PC-3 (cell line): ENCODE measurements around the gene RRP9.

Source experiments
- EZH2 ChIP-seq: fragments of 300-600 bp; sonication (generic); IDR thresholded peaks from one replicate; pipeline ENCODE4 v1.6.1; 2017; ENCODE audit warnings: antibody characterized with exemption, mild to moderate bottlenecking, low read length; ENCODE audit not compliant: unreplicated experiment
- TF ChIP-seq, protein P1 (sequence below): fragments of 300-600 bp; sonication (generic); conservative IDR thresholded peaks from 2 replicates; pipeline ENCODE4 v1.5.1; 2017; ENCODE audit warnings: antibody characterized with exemption, low read depth, mild to moderate bottlenecking, low read length

DNA sequence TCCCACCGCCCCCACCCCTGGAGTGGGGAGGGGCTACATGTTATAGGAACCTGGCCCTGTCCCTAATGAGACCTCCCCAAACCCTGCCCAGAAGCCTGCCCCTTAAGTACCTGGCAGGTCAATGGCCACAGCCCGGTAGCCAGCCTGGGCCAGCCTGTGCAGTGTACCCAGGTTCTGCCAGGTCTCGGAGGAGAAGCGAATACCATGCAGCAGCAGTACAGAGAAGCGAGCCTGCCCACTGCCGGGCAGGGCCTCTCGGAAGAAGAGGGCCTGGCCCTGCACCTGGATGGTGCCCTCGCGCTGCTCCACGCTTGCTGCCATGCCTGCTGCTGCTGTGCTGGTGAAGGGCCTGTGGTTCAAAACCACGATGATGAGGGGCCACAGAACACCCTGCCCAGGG, 29.6 kb upstream of the RRP9 start:
- TF ChIP-seq EZH2, result no peak
- TF ChIP-seq, protein P1, sequence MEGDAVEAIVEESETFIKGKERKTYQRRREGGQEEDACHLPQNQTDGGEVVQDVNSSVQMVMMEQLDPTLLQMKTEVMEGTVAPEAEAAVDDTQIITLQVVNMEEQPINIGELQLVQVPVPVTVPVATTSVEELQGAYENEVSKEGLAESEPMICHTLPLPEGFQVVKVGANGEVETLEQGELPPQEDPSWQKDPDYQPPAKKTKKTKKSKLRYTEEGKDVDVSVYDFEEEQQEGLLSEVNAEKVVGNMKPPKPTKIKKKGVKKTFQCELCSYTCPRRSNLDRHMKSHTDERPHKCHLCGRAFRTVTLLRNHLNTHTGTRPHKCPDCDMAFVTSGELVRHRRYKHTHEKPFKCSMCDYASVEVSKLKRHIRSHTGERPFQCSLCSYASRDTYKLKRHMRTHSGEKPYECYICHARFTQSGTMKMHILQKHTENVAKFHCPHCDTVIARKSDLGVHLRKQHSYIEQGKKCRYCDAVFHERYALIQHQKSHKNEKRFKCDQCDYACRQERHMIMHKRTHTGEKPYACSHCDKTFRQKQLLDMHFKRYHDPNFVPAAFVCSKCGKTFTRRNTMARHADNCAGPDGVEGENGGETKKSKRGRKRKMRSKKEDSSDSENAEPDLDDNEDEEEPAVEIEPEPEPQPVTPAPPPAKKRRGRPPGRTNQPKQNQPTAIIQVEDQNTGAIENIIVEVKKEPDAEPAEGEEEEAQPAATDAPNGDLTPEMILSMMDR, result no peak
